LNCaP clone FGC (cell line): ENCODE data around the gene GTPBP3.

Experiments
- DNase-seq: peaks from one replicate; pipeline ENCODE4 v3.0.0-alpha.2; 2011; ENCODE audit warnings: low read depth
- H3K4me3 ChIP-seq: 2 replicates; pipeline ENCODE4 v1.5.1; 2011; ENCODE audit warnings: mild to moderate bottlenecking, low read depth, low read length, control low read depth
- CTCF ChIP-seq: IDR thresholded peaks from 2 replicates; pipeline ENCODE4 v1.5.1; 2012; ENCODE audit warnings: mild to moderate bottlenecking; ENCODE audit not compliant: control insufficient read depth, insufficient read depth; ENCODE audit errors: extremely low read depth

GTPBP3 gene

GRCh38 chr19:17347361-17347760 lies 10.0 kb downstream of the GTPBP3 start:
- DNase-seq = no peak
- TF ChIP-seq CTCF = no peak
- no peak overlapping the region for H3K4me3 ChIP-seq

GRCh38 chr19:17347877-17348276 lies 10.5 kb downstream of the GTPBP3 start:
- H3K4me3 ChIP-seq = no peak overlapping the region
- DNase-seq = no peak
- no peak for TF ChIP-seq CTCF

- H3K4me3 ChIP-seq = no peak overlapping the region
- TF ChIP-seq CTCF = no peak
- no peak for DNase-seq
Measured at GRCh38 chr19:17348700-17349099, 11.3 kb downstream of the GTPBP3 start.

GRCh38 chr19:17351815-17352435 lies 14.6 kb downstream of the GTPBP3 start:
- no peak overlapping the region for H3K4me3 ChIP-seq
- DNase-seq = no peak
- TF ChIP-seq CTCF = no peak

- TF ChIP-seq CTCF = no peak
Measured at GRCh38 chr19:17352608-17353280, 15.4 kb downstream of the GTPBP3 start.

GRCh38 chr19:17353386-17353785 lies 16.0 kb downstream of the GTPBP3 start:
- no peak overlapping the region for H3K4me3 ChIP-seq
- no peak for DNase-seq
- TF ChIP-seq CTCF = no peak

More at GRCh38 chr19:17352608-17353280, 15.4 kb downstream of the GTPBP3 start:
- H3K4me3 ChIP-seq = no peak overlapping the region
- no peak for DNase-seq
